HG02885 (cell line): ENCODE results near the gene STX2.
"Not testable (repeated sequence)": the region's sequence is repeated elsewhere in the genome, so short reads cannot be mapped to it uniquely, and the experiment has no call there.

Experiments used
- ATAC-seq: cut with Tn5 transposase; IDR thresholded peaks from one replicate; pipeline ENCODE4 v1.9.1; 2021; ENCODE audit warnings: mild to moderate bottlenecking; ENCODE audit not compliant: unreplicated experiment, poor library complexity

Gene STX2

DNA sequence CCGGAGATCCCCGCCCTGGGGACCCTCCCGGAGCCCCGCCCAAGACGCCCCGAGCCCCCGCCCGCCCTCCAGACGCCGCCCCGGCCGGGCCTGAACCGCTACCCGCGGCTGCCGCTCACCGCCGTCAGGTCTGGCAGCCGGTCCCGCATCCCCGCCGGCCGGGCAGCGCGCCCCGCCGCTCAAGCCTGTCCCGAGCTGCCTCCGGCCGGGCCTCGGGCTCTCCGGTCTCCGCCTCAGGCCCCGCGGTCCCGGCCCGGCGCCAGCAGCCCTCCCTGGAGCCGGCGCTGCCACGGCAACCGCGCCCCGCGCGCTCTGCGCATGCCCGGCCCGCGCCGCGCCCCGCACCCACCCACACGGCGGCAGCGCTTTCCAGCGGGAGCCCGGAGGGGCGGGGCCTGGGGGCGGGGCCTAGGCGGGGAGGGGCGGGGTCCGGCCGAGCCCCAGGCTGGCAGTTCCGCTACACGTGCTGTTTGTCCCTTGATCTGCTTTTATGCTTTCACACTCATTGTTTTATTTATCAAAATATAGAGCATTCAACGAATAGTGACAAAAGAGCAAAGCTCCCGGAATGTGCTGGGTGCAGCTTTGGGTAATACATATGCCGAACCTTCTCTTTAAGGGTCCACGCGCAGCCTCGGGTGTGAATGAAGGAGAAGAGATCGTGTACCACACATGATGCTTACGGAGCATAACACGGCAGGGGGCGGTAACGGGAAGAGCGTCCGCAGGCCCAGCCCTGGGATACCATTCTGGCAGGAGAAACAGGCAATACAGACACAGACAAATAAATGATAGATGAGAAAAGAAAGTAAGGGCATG lies at the start of gene STX2:
STX2 (minus strand) TSS at position 300 of the 819 bp plus-strand sequence; CDS start at position 149, 151 bp downstream.
- peak; percentile 86 for ATAC-seq

DNA sequence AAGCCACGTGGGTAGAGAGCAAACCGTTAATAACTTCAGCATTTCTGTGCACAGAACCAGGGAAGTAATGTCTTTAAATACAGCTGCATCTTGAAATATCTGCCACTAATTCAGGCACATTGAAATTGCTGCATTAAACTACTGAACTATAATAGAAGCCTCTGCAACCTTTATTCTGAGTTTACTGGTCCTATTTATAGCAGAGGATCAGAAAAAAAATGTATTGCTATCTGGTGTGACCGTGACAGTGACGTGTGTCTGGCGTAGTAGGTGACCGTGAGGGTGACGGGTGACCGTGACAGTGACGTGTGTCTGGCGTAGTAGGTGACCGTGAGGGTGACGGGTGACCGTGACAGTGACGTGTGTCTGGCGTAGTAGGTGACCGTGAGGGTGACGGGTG lies 48.1 kb upstream of the STX2 start:
- ATAC-seq, result not testable (repeated sequence)

- no peak for ATAC-seq
These were observed 42.5 kb upstream of the STX2 start for GRCh38 chr12:130881548-130881947.

DNA sequence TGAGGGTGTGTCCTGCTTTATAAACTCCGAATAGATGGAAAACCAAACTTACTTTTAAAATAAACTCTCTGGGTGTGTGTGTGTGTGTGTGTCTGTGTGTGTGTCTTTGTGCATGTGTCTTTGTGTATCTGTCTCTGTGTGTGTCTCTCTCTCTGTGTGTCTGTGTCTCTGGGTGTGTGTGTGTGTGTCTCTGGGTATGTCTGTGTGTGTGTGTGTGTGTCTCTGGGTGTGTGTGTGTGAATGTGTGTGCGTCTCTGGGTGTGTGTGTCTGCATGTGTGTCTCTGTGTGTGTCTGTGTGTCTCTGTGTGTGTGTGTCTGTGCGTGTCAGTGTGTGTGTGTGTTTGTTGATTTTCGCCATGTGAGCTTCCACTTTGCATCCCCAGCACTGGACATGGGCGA lies 42.0 kb upstream of the STX2 start:
- ATAC-seq, result no peak

- ATAC-seq, result peak; percentile 57
These were observed 41.4 kb upstream of the STX2 start for GRCh38 chr12:130880411-130880885.

DNA sequence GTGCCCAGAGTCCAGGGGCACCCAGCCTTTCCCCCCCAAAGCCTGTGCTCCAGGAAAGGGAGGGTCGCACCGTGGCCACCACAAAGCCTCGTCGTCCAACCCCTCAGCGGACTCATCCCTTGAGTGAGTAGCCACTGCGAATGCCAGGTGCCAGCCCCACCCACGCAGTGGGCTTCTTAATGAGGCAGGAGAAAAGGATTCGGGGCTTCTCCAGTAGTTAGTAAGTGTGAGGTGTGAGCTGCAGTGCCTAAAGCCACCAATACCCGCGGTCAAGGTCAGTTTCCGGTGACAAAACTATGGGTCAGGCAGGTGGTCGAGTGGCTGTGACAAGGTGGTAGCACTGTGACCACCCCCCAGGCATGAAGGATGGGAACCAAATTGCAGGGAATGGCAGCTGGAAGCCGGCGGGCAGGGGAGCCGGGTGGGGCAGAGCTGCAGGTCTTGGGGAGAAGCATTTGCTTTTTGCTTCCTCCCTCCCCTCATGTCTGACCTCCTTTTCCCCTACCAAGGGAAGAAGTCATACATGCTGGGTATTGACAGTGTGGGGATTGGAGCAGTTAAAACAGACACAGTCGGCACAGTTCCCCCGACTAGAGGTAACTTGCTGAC lies 40.8 kb upstream of the STX2 start:
- peak; percentile 17 for ATAC-seq

DNA sequence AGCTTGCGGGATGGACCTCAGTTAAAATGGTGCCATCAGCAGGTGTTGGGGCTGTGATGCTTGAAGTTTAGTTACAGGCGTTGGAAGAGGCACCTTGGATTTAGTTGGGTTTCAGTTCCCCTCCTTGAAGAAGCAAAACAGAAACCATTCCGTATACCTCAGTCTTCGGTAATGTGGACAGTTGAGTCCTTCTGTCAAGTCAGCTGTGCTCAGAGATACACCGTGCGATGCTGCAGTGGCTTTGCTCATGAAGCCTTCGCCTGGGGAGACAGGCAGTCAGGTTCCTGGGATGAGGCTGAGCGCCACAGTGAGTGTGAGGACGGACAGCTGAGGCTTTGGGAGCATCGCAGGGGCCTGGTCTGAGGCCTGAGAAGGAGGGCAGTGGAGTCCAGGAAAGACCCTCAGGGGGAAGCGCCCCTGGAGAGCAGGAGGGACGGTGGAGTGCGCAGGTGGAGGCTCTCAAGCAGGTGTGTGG lies 40.2 kb upstream of the STX2 start:
- ATAC-seq, result peak; percentile 83

- no peak for ATAC-seq
These were observed 39.4 kb upstream of the STX2 start for GRCh38 chr12:130878193-130879185.

- ATAC-seq, result no peak
These were observed 38.3 kb upstream of the STX2 start for GRCh38 chr12:130877333-130877732.

DNA sequence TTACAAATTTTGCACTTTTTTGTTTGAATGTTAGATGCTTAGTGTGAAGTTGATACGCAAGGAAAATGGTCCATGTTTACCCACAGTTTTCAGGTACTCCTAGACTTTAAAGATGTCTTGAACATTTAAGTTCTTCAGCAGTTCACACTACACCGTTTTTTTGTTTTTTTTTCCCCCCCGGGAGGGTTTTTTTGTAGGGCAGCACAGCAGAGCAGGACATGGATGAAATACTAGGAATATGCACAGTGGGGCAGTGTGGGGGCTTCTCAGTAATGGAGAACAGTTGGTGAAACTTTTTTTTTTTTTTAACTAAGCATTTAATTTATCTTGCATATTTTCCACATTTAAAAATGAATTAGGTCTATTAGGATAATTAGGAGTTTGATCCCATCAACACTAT lies 37.7 kb upstream of the STX2 start:
- no peak for ATAC-seq

DNA sequence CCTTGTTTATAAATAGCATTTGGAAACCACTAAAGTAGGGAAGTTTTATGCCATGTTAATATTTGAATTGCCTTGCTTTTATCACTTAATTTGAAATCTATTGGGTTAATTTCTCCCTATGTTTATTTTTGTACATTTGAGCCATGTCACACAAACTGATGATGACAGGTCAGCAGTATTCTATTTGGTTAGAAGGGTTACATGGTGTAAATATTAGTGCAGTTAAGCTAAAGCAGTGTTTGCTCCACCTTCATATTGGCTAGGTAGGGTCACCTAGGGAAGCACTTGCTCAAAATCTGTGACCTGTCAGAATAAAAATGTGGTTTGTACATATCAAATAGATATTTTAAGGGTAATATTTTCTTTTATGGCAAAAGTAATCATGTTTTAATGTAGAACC lies 37.2 kb upstream of the STX2 start:
- no peak for ATAC-seq

- not testable (repeated sequence) for ATAC-seq
These were observed 36.7 kb upstream of the STX2 start for GRCh38 chr12:130875708-130876107.

DNA sequence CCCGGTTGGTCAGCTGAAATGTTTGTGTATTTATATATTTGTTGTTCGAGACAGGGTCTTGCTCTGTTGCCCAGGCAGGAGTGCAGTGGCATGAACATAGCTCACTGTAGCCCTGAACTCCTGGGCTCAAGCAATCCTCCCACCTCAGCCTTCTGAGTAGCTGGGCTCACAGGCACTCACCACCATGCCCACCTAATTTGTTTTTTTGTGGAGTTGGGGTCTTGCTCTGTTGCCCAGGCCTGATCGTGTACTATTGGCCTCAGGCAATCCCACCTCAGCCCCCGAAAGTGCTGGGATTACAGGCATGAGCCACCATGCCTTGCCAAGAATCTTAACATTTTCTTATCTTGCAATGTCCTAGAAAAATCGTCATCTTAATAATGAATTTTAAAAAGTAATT lies 36.1 kb upstream of the STX2 start:
- ATAC-seq, result no peak

DNA sequence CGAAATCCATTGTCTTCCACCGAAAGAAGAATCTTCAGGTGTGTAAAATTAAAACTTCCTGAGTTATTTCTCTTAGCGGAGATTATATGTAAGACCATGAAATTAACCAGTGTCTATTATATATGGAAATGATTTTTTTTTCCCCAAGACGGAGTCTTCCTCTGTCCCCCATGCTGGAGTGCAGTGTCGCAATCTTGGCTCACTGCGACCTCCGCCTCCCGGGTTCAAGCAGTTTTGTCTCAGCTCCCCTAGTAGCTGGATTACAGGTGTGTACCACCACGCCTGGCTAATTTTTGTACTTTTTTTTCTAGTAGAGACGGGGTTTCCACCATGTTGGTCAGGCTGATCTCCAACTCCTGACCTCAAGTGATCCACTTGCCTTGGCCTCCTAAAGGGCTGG lies 35.6 kb upstream of the STX2 start:
- ATAC-seq, result no peak

- no peak for ATAC-seq
These were observed 34.8 kb upstream of the STX2 start for GRCh38 chr12:130873825-130874224.

DNA sequence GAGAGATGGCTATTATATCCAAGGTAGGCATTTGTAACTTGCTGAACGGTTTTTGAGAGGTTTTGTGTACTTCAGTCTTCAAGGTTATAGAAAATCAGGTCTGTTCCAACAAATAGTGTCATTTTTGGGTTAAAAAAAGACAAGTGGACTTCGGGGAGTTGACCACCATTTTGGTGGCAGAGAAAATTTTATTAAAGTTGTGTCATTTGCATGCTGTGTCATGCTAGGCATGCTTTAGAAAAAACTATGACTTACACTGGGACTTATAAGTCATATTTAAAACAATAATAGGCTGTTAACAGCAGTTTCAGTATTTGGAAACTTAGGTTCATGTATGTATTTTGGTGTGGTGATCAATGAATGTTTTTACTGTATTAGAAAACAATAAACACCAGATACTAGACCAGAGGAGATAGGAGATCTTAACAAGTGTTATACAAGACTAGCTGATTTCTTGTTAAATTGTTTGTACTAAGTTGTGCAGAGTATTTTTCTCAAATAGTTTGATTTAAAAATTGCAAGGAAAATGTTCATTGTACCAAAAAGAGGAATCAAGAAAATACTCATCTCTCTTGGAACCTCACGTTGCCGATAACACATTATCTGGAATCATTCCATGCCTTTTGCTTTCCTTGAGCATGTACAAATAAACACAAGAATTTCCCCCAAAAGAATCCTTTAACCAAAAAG lies 34.2 kb upstream of the STX2 start:
- ATAC-seq, result no peak

DNA sequence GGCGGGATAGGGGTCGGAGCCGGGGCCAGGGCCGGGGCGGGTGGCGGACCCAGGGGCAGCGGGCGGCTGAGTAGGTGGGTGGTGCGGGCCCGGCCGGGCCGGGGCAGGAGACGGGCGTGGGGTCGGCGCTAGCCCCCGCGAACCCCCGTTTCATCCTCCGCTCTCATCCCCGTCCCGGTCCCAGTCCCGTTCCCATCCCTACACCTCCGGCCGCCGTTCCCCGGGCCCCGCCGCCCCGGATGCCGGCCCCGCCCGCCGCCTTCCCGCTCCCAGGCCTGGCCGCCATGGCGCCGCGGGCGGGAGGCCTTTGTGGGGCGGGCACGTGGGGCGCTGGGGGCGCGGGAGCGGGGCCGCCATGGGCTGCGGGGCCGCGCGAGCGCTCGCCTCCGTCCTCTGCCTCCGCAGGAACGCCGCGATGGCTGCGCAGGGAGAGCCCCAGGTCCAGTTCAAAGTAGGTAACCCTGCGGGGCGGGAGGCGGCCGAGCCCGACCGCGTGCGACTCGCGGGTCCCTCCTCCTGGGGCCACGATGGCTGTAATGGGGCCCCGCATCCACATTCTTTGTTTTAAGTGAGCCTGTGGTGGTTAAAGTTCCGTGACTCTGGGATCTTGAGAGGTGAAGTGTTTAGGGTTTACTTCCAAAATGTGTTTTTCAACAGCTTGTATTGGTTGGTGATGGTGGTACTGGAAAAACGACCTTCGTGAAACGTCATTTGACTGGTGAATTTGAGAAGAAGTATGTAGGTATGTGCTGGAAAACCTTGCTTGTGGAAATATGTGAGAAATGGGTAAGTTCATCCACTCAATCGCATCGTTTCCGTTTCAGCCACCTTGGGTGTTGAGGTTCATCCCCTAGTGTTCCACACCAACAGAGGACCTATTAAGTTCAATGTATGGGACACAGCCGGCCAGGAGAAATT lies 33.4 kb upstream of the STX2 start:
- ATAC-seq, result peak; percentile 24

GRCh38 chr12:130871286-130872178 lies 32.5 kb upstream of the STX2 start, which contains the start of gene RAN:
RAN (plus strand) TSS chr12:130872066; CDS start chr12:130872594, 528 bp downstream.
- ATAC-seq, result peak; percentile 69
